CD4-positive, alpha-beta T cell (primary cell): Measurements from ENCODE around the gene ZBTB7C. TPM values are rescaled to one million over a fixed set of nuclear protein-coding genes. Genes with fewer than 3 reads are reported as not detected.

Source experiments
- ATAC-seq: fragments of 200-7000 bp; cut with Tn5 transposase; one replicate; pipeline ENCODE4 v1.10.0; 2022; ENCODE audit warnings: mild to moderate bottlenecking; ENCODE audit not compliant: poor library complexity
- CTCF ChIA-PET: fragments of 350-600 bp; sonication (Branson Sonifier 250); formaldehyde crosslinking; loops from one replicate; lab custom pipeline; 2021; ENCODE audit warnings: antibody characterized with exemption, inconsistent platforms; lab: Charles Lee
- POLR2A ChIA-PET: fragments of 350-600 bp; sonication (Branson Sonifier 250); formaldehyde crosslinking; loops from one replicate; lab custom pipeline; 2021; ENCODE audit warnings: antibody characterized with exemption, inconsistent platforms; lab: Charles Lee
- DNase-seq, 14 experiments: peaks; one replicate each; pipeline ENCODE4 v3.0.0-alpha.2; 2013 to 2020; ENCODE audit warnings: mixed read lengths in 2 of 14
- H3K27ac ChIP-seq, 2 donors: one replicate each; pipeline versions ENCODE4 v1.5.1 to v1.7.0; 2013; ENCODE audit warnings: low read length in 2 of 2, low read depth in 1 of 2, mild to moderate bottlenecking in 1 of 2
- H3K27me3 ChIP-seq, 2 experiments: 1 replicate in 1 of 2; 2 replicates in 1 of 2; pipeline versions ENCODE4 v1.6.1 to v1.7.0; 2013; ENCODE audit warnings: low read length in 2 of 2, control low read depth in 1 of 2, mild to moderate bottlenecking in 1 of 2, moderate library complexity in 1 of 2; ENCODE audit not compliant: insufficient read depth in 2 of 2, control insufficient read depth in 1 of 2
- H3K36me3 ChIP-seq: one replicate; pipeline ENCODE4 v1.6.1; 2013; ENCODE audit warnings: low read length, control low read depth; ENCODE audit not compliant: insufficient read depth
- H3K4me1 ChIP-seq: one replicate; pipeline ENCODE4 v1.6.1; 2013; ENCODE audit warnings: low read length, control low read depth; ENCODE audit not compliant: insufficient read depth
- H3K4me3 ChIP-seq: one replicate; pipeline ENCODE4 v1.5.1; 2013; ENCODE audit warnings: mild to moderate bottlenecking, low read length, moderate library complexity
- H3K9me3 ChIP-seq, 2 experiments: 1 replicate in 1 of 2; 2 replicates in 1 of 2; pipeline versions ENCODE4 v1.6.1 to v1.7.0; 2013; ENCODE audit warnings: low read length in 2 of 2, mild to moderate bottlenecking in 2 of 2, control low read depth in 1 of 2, moderate library complexity in 1 of 2; ENCODE audit not compliant: control insufficient read depth in 1 of 2, insufficient read depth in 1 of 2
- H3K27ac Mint-ChIP-seq: one replicate; pipeline ENCODE4 v1.8.0; 2020; ENCODE audit warnings: mixed read lengths
- H3K27me3 Mint-ChIP-seq: one replicate; pipeline ENCODE4 v1.8.0; 2021; ENCODE audit warnings: mixed read lengths
- H3K36me3 Mint-ChIP-seq: one replicate; pipeline ENCODE4 v1.8.0; 2021; ENCODE audit warnings: low read depth, mixed read lengths
- H3K4me1 Mint-ChIP-seq: one replicate; pipeline ENCODE4 v1.8.0; 2021; ENCODE audit warnings: low read depth, mixed read lengths
- H3K4me3 Mint-ChIP-seq: one replicate; pipeline ENCODE4 v1.8.0; 2020; ENCODE audit warnings: mild to moderate bottlenecking, mixed read lengths
- H3K9me3 Mint-ChIP-seq: one replicate; pipeline ENCODE4 v1.8.0; 2020; ENCODE audit warnings: mixed read lengths
- CTCF ChIP-seq: fragments of 200-600 bp; IDR thresholded peaks from one replicate; pipeline ENCODE4 v1.8.0; 2022; ENCODE audit warnings: antibody characterized with exemption, mild to moderate bottlenecking
- intact Hi-C, 2 experiments: fragments of 100-400 bp; cut with DNase I in 1 of 2; cut with micrococcal nuclease in 1 of 2; formaldehyde crosslinking; loops; one replicate each; pipeline versions ENCODE4 v1.15.1 to v1.9.0; 2023 to 2025; cut with DNase I, micrococcal nuclease
- total RNA-seq, 174 experiments: library from RNA in 2 of 174; stranded (reverse) in 2 of 174; gene quantifications; one replicate each; pipeline ENCODE4 v1.2.3 and lab custom pipeline; 2021 to 2026

ZBTB7C gene
- total RNA-seq, 2 experiments from 2014 or later: not detected

- no peak for ATAC-seq
- H3K27ac Mint-ChIP-seq: no peak overlapping the region
- H3K4me3 Mint-ChIP-seq: no peak overlapping the region
- CTCF ChIA-PET: no interaction called here
- no peaks in the 10 kb centered on the region for H3K36me3 ChIP-seq
- H3K9me3 Mint-ChIP-seq: no peaks in the 10 kb centered on the region
- H3K4me3 ChIP-seq: no peak overlapping the region
- H3K9me3 ChIP-seq: no peaks in the 10 kb centered on the region
- H3K27ac ChIP-seq: no peak overlapping the region
- no peak for TF ChIP-seq CTCF
- POLR2A ChIA-PET: no interaction called here
- peaks cover 20 to 24% of the 10 kb centered on the region in 2 experiments for H3K27me3 ChIP-seq
- DNase-seq: no peak
- intact Hi-C loops: no loop called here
- H3K4me1 Mint-ChIP-seq: no peaks in the 10 kb centered on the region
- no peaks in the 10 kb centered on the region for H3K36me3 Mint-ChIP-seq
- H3K4me1 ChIP-seq: no peaks in the 10 kb centered on the region
- H3K27me3 Mint-ChIP-seq: peaks cover 73% of the 10 kb centered on the region
Measured at GRCh38 chr18:48393170-48393569, 16.0 kb downstream of the ZBTB7C start.

- Histone ChIP-seq H3K4me1 (no peaks in the 10 kb centered on the region), H3K9me3 (no peaks in the 10 kb centered on the region), H3K27me3 (peaks cover 19 to 24% of the 10 kb centered on the region in 2 experiments), H3K27ac (no peak overlapping the region), H3K4me3 (no peak overlapping the region), H3K36me3 (no peaks in the 10 kb centered on the region)
- intact Hi-C loops: no loop called here
- DNase-seq (no peak), ATAC-seq (no peak)
- ChIA-PET CTCF (interaction anchor here (0.8 kb wide), 1 partner anchor 9 kb away, joined by 3 read pairs; no protein-coding TSS in a partner anchor), POLR2A (no interaction called here)
- Mint-ChIP-seq H3K9me3 (no peaks in the 10 kb centered on the region), H3K27ac (no peak overlapping the region), H3K4me1 (no peaks in the 10 kb centered on the region), H3K4me3 (no peak overlapping the region), H3K36me3 (no peaks in the 10 kb centered on the region), H3K27me3 (peaks cover 73% of the 10 kb centered on the region)
- no peak for TF ChIP-seq CTCF
Measured at GRCh38 chr18:48392268-48392667, 16.9 kb downstream of the ZBTB7C start.

- Histone ChIP-seq H3K36me3 (no peaks in the 10 kb centered on the region), H3K9me3 (no peaks in the 10 kb centered on the region), H3K4me3 (no peak overlapping the region), H3K27me3 (peaks cover 23 to 27% of the 10 kb centered on the region in 2 experiments), H3K27ac (no peak overlapping the region), H3K4me1 (no peaks in the 10 kb centered on the region)
- H3K4me3 Mint-ChIP-seq: no peak overlapping the region
- H3K9me3 Mint-ChIP-seq: no peaks in the 10 kb centered on the region
- peaks cover 73% of the 10 kb centered on the region for H3K27me3 Mint-ChIP-seq
- no peaks in the 10 kb centered on the region for H3K36me3 Mint-ChIP-seq
- ATAC-seq (no peak), DNase-seq (no peak)
- H3K27ac Mint-ChIP-seq: no peak overlapping the region
- CTCF ChIA-PET: interaction anchor here (0.8 kb wide), 1 partner anchor 9 kb away, joined by 3 read pairs; no protein-coding TSS in a partner anchor
- no peaks in the 10 kb centered on the region for H3K4me1 Mint-ChIP-seq
- intact Hi-C loops: no loop called here
- POLR2A ChIA-PET: no interaction called here
- no peak for TF ChIP-seq CTCF
Measured at GRCh38 chr18:48391868-48392267, 17.3 kb downstream of the ZBTB7C start.
